Upper lobe of left lung (tissue), 4 donors: ENCODE measurements around the gene AGAP1.

Experiments used
- EP300 ChIP-seq, 4 donors: sonication (generic); formaldehyde crosslinking; IDR thresholded peaks; one replicate each; pipeline ENCODE4 v1.5.1; 2017; ENCODE audit warnings: antibody characterized with exemption in 4 of 4, control low read depth in 2 of 4
- TF ChIP-seq, protein P1 (sequence below), 6 experiments: fragments of 450-650 bp in 4 of 6; fragments of 200-600 bp in 2 of 6; sonication (generic) in 2 of 6; IDR thresholded peaks; one replicate each; pipeline ENCODE4 v1.5.1; 2016 to 2019; ENCODE audit warnings: antibody characterized with exemption in 6 of 6

- no peak for TF ChIP-seq EP300 (IDR thresholded peaks at IDR 0.05)
- TF ChIP-seq, protein P1, sequence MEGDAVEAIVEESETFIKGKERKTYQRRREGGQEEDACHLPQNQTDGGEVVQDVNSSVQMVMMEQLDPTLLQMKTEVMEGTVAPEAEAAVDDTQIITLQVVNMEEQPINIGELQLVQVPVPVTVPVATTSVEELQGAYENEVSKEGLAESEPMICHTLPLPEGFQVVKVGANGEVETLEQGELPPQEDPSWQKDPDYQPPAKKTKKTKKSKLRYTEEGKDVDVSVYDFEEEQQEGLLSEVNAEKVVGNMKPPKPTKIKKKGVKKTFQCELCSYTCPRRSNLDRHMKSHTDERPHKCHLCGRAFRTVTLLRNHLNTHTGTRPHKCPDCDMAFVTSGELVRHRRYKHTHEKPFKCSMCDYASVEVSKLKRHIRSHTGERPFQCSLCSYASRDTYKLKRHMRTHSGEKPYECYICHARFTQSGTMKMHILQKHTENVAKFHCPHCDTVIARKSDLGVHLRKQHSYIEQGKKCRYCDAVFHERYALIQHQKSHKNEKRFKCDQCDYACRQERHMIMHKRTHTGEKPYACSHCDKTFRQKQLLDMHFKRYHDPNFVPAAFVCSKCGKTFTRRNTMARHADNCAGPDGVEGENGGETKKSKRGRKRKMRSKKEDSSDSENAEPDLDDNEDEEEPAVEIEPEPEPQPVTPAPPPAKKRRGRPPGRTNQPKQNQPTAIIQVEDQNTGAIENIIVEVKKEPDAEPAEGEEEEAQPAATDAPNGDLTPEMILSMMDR (IDR thresholded peaks at IDR 0.05), result no peak
Observed at GRCh38 chr2:236133410-236134012, 639.7 kb downstream of the AGAP1 start.
